Natural killer cell treated with Interleukin-12 subunit alpha and Interleukin-12 subunit beta and Interleukin-15 and Interleukin-18, amount 100 ng/mL, for 72 hours (primary cell): ENCODE measurements around the gene OR7A10. TPM values are rescaled to one million over a fixed set of nuclear protein-coding genes. Genes with fewer than 3 reads are reported as not detected.
A peak's percentile ranks its signal among the peaks of the same experiment; 100 is the strongest.
"Not testable (repeated sequence)": the region's sequence is repeated elsewhere in the genome, so short reads cannot be mapped to it uniquely, and the experiment has no call there.

ENCODE experiments used
- ATAC-seq, 2 donors: fragments of 150-1000 bp; cut with Tn5 transposase in 1 of 2; sonication (Bioruptor Pico), chemical (Tn5 transposase) in 1 of 2; 2 replicates each; pipeline ENCODE4 v1.10.0; 2021
- DNase-seq: peaks from one replicate; pipeline ENCODE4 v3.0.0; 2022; ENCODE audit warnings: low spot score
- H3K27ac Mint-ChIP-seq, 2 donors: 1 replicate in 1 of 2; 2 replicates in 1 of 2; pipeline ENCODE4 v1.8.0; 2022; ENCODE audit warnings: mixed read lengths in 2 of 2, mild to moderate bottlenecking in 1 of 2, moderate library complexity in 1 of 2
- H3K27me3 Mint-ChIP-seq, 2 donors: 1 replicate in 1 of 2; 2 replicates in 1 of 2; pipeline ENCODE4 v1.8.0; 2022; ENCODE audit warnings: mixed read lengths in 2 of 2
- H3K36me3 Mint-ChIP-seq: one replicate; pipeline ENCODE4 v1.8.0; 2022; ENCODE audit warnings: mixed read lengths
- H3K4me1 Mint-ChIP-seq, 2 donors: 1 replicate in 1 of 2; 2 replicates in 1 of 2; pipeline ENCODE4 v1.8.0; 2022; ENCODE audit warnings: low read depth in 2 of 2, mixed read lengths in 2 of 2, mild to moderate bottlenecking in 1 of 2
- H3K4me3 Mint-ChIP-seq: one replicate; pipeline ENCODE4 v1.8.0; 2022; ENCODE audit warnings: mixed read lengths
- H3K9me3 Mint-ChIP-seq: 2 replicates; pipeline ENCODE4 v1.8.0; 2022; ENCODE audit warnings: mixed read lengths
- total RNA-seq, 2 donors: library from RNA; stranded (reverse); gene quantifications; one replicate each; pipeline ENCODE4 v1.2.3, GENCODE V29; 2022

OR7A10 gene
- total RNA-seq, 2 donors from 2014 or later, result not detected

DNA sequence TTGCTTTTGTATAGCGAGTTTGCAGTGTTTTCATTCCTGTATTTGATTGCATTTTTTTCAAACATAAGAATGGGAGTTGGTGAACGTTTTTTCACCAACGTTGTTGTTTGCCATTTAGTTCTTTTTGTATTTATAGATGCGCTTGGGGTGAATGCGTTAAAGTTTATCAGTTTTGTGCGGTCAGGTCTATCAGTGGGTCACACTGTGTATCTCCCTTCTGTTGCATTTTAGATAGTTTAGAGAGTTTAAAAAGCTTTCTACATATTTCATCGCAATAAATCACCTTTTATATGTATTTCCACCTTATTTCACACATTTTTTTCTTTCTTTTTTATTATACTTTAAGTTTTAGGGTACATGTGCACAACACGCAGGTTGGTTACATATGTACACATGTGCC lies 30.1 kb downstream of the OR7A10 start:
- H3K27ac Mint-ChIP-seq, result no peak overlapping the region

DNA sequence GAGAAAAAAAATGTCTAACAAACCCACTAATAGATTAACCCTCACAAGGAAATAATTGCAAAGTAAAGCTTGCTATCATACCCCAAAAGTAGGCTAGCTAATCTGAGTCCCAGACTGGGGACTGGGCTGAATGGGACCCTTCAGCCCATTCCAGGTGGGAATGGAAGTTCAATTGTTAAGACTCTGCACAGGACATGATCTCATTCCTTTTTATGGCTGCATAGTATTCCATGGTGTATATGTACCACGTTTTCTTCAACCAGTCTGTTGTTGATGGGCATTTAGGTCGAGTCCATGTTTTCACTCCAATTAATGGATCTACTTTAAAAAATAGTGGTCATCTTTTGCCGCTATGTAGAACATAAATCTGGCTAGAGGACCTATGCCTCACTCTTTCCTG lies 31.7 kb downstream of the OR7A10 start:
- no peaks in the 10 kb centered on the region for H3K36me3 Mint-ChIP-seq
- H3K4me1 Mint-ChIP-seq, result no peaks in the 10 kb centered on the region
- peaks cover 7% of the 10 kb centered on the region in 2 donors for H3K27me3 Mint-ChIP-seq
- DNase-seq (no peak), ATAC-seq (no peak)
- no peak overlapping the region for H3K27ac Mint-ChIP-seq
- H3K4me3 Mint-ChIP-seq, result no peak overlapping the region
- H3K9me3 Mint-ChIP-seq, result no peaks in the 10 kb centered on the region

More for the DNA sequence above, 30.1 kb downstream of the OR7A10 start:
- no peaks in the 10 kb centered on the region for H3K4me1 Mint-ChIP-seq
- no peak for ATAC-seq
- no peak for DNase-seq
- no peaks in the 10 kb centered on the region for H3K9me3 Mint-ChIP-seq
- peaks cover 7 to 12% of the 10 kb centered on the region in 2 donors for H3K27me3 Mint-ChIP-seq
- H3K36me3 Mint-ChIP-seq, result no peaks in the 10 kb centered on the region
- H3K4me3 Mint-ChIP-seq, result no peak overlapping the region

DNA sequence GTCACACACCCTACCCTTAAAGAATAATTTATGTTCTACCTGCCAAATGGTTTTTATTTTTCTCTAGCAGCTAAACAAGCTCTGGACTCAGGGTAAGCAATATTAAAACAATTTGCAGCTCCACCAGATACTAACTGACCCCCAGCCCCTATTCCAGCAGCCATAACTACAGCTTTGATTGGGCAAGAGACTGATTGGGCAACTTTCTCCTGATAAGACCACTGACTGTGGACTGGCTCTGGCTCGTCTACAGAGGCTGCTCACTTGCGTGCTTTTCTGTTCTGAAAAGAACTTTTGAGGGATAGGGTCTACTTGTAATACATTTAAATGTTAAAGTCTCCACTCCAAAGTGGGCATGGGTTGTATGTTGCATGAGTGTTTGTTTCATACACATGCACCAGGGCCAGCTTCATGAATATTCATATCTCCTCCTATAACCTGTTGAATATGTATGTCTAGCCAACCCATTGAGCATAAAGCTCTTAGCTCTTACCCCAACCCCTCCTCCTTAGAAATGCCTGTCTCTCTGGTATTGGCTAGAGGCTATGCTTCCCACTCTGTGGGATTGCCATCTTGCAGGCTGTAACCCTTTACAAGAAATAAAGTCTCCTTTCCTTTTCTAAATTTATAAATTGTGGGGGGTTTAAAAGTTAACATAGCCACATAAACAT lies 33.6 kb downstream of the OR7A10 start:
- no peak for ATAC-seq
- no peak for DNase-seq
- H3K36me3 Mint-ChIP-seq, result no peaks in the 10 kb centered on the region
- no peak overlapping the region for H3K4me3 Mint-ChIP-seq
- H3K27me3 Mint-ChIP-seq, result peaks cover 0 to 5% of the 10 kb centered on the region in 2 donors
- no peak overlapping the region for H3K27ac Mint-ChIP-seq
- no peaks in the 10 kb centered on the region for H3K9me3 Mint-ChIP-seq
- no peaks in the 10 kb centered on the region for H3K4me1 Mint-ChIP-seq

DNA sequence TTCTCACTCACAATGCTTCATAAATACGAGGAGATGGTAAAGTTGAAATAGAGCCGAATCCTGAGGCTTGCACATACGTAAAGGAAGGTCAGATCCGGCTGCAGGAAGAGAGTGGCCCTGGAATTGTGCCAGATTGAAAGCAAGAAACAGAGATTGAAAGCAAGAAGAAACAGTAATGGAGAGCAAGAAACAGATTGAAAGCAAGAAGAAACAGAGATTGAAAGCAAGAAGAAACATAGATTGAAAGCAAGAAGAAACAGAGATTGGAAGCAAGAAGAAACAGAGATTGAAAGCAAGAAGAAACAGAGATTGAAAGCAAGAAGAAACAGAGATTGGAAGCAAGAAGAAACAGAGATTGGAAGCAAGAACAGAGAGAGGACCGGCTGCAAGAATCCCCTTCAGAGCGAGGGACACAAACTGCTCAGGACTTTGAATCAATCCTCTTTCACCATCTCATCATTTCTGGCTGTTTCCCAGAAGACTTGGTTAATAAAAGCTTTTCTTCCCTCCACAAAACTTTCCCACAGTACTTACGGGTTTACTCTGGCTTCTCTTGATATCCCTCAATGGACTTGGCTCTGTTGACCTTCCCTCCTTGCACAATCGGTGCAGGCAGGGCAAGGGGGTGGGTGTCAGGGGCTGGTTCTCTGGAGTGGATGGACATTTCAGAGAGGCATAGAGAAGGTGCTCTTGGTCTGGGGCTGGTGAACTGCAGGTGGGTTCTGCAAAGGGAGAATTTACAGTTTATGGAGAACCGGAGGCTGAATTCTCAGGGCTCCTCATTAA lies 39.3 kb downstream of the OR7A10 start:
- ATAC-seq (no peak), DNase-seq (no peak)
- Mint-ChIP-seq H3K36me3 (no peaks in the 10 kb centered on the region), H3K9me3 (no peaks in the 10 kb centered on the region), H3K27ac (no peak overlapping the region), H3K27me3 (peaks cover 9 to 16% of the 10 kb centered on the region in 2 donors), H3K4me1 (peaks cover 4 to 6% of the 10 kb centered on the region in 2 donors), H3K4me3 (no peak overlapping the region)

DNA sequence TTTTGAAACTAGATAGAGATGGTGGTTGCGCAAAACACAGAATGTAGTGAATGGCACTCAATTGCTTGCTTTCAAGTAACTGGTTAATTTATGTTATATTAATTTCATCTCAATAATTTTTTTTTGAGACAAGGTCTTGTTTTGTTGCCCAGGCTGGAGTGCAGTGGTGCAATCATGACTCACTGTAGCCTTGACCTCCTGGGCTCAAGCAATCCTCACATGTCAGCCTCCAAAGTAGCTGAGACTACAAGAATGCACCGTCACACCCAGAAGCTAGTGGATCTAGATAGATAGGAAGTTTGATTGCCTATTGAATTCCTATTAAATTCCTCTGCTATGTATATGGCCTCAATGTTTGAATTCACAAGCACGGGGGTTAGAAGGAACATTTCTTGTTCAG lies 44.0 kb downstream of the OR7A10 start:
- no peak for ATAC-seq
- Mint-ChIP-seq H3K9me3 (no peaks in the 10 kb centered on the region), H3K27me3 (peaks cover 16 to 32% of the 10 kb centered on the region in 2 donors), H3K4me1 (peaks cover 4 to 6% of the 10 kb centered on the region in 2 donors), H3K27ac (no peak overlapping the region), H3K4me3 (no peak overlapping the region), H3K36me3 (no peaks in the 10 kb centered on the region)
- DNase-seq, result no peak

DNA sequence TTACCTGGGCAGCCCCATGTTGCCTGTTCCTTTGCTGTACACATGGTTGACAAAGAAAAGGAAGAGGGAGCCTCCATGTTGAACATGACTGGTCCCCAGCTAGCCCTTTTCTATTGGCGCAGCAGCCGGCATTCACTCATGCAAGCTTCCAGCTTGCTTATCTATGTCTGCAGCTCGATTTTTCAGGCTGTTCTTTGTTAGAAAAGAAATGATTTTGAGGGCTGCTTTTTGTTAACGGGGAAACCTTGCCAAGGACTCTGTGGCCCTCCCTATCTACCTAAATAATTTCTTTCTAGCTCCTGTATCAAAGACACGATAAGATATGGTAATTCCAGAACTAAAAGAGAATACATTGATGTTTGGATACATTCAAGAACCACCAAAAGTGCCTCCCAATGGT lies 50.0 kb downstream of the OR7A10 start:
- Mint-ChIP-seq H3K36me3 (no peaks in the 10 kb centered on the region), H3K9me3 (no peaks in the 10 kb centered on the region), H3K4me1 (peaks cover 5 to 6% of the 10 kb centered on the region in 2 donors), H3K27ac (no peak overlapping the region), H3K4me3 (no peak overlapping the region), H3K27me3 (peaks cover 23 to 37% of the 10 kb centered on the region in 2 donors)
- no peak for DNase-seq
- ATAC-seq, result no peak

DNA sequence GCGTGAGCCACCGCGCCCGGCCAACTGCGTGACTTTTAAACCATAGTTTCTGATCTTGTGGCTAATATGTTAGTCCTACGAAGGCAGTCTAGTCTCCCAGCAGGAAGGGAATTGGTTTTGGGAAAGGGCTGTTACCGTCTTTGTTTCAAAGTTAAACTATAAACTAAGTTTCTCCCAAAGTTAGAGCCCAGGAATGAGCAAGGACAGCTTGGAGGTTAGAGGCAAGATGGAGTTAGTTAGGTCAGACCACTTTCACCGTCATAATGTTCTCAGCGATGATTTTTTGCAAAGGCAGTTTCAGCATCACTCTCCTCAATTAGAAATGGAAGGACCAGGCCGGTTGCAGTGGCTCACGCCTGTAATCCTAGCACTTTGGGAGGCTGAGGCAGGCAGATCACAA lies 52.7 kb downstream of the OR7A10 start:
- Mint-ChIP-seq H3K9me3 (no peaks in the 10 kb centered on the region), H3K27me3 (peaks cover 16 to 24% of the 10 kb centered on the region in 2 donors), H3K27ac (no peak overlapping the region), H3K4me3 (no peak overlapping the region), H3K36me3 (no peaks in the 10 kb centered on the region), H3K4me1 (peaks cover 5 to 6% of the 10 kb centered on the region in 2 donors)
- no peak for DNase-seq
- ATAC-seq, result no peak

DNA sequence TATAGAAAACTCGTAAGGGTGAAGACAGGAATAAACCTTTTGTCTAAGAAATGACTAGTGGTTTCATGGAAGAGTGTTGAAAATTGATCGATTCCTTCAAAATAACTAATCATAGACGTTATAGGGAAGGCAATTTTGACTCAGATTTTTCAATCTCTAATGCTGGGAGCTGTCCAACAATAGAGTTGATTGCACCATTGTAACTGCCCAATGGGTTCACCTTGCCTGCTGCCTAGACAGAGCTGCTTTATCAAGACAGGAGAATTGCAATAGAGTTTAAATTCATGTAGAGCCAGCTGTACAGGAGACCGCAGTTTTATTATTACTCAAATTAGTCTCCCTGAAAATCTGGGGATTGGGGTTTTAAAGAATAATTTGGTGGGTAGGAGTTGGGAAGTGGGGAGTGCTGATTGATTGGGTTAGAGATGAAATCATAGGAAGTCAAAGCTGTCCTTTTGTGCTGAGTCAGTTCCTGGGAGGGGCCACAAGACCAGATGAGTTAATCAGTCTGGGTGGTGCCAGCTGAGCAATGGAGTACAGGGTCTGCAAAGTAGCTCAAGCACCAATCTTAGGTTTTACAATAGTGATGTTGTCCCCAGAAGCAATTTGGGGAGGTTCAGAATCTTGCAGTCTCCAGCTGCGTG lies 53.5 kb downstream of the OR7A10 start:
- peaks cover 15 to 22% of the 10 kb centered on the region in 2 donors for H3K27me3 Mint-ChIP-seq
- no peak overlapping the region for H3K27ac Mint-ChIP-seq
- no peaks in the 10 kb centered on the region for H3K9me3 Mint-ChIP-seq
- no peak for DNase-seq
- H3K4me1 Mint-ChIP-seq, result peaks cover 5 to 6% of the 10 kb centered on the region in 2 donors
- H3K36me3 Mint-ChIP-seq, result no peaks in the 10 kb centered on the region
- ATAC-seq, result peak in 1 of 2 donors; percentile 56
- H3K4me3 Mint-ChIP-seq, result no peak overlapping the region

DNA sequence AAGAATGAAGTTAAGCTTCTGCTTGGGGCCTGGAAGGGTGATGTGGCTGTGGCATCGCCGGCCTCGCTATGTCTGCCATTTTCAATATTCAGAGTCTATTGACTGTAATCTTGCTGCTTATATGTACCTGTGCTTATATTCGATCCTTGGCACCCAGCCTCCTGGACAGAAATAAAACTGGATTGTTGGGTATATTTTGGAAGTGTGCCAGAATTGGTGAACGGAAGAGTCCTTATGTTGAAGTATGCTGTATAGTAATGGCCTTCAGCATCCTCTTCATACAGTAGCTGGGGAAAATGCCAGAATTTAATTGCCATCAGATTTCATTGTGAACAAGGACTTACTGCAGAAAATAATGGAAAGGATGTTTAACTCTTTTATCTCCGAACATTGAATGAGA lies 56.5 kb downstream of the OR7A10 start:
- H3K4me3 Mint-ChIP-seq, H3K9me3 Mint-ChIP-seq, H3K36me3 Mint-ChIP-seq, ATAC-seq, DNase-seq, H3K27ac Mint-ChIP-seq: not testable (repeated sequence)
- peaks cover 5 to 11% of the 10 kb centered on the region in 2 donors for H3K4me1 Mint-ChIP-seq
- H3K27me3 Mint-ChIP-seq, result peaks cover 4 to 11% of the 10 kb centered on the region in 2 donors

Other genes with a start within 250 kb of the OR7A10 start
- gene ADGRE3, start 174.1 kb downstream of the OR7A10 start, total RNA-seq, result under 1 TPM in 1 of 2 donors, not detected in 1; 0.45 TPM
- gene ZNF333, start 158.9 kb downstream of the OR7A10 start, total RNA-seq, result 10 to 100 TPM; 18.4 to 21.4 TPM
- gene ADGRE2, start 70.4 kb downstream of the OR7A10 start, total RNA-seq, result 1 to 10 TPM; 4.4 to 4.6 TPM
- gene OR7A5, start 13.7 kb downstream of the OR7A10 start, total RNA-seq, result not detected
- not detected for gene OR7C1, start 13.7 kb downstream of the OR7A10 start, total RNA-seq
- gene OR7A17, start 37.2 kb upstream of the OR7A10 start, total RNA-seq, result not detected
- gene OR7C2, start 92.6 kb upstream of the OR7A10 start, total RNA-seq, result not detected
- not detected for gene SLC1A6, start 130.9 kb upstream of the OR7A10 start, total RNA-seq
- not detected for gene CASP14, start 200.6 kb upstream of the OR7A10 start, total RNA-seq
- gene OR1I1, start 233.3 kb upstream of the OR7A10 start, total RNA-seq, result not detected